Fibroblast of lung (primary cell): Measurements from ENCODE around the gene EYA2.

Experiments used
- EZH2 ChIP-seq: IDR thresholded peaks from 2 replicates; pipeline ENCODE4 v1.5.1; 2012; ENCODE audit warnings: low read length, control low read depth, mild to moderate bottlenecking; ENCODE audit errors: missing control alignments
- TF ChIP-seq, protein P1 (sequence below), 2 donors: IDR thresholded peaks in 1 of 2; conservative IDR thresholded peaks in 1 of 2; 1 replicate in 1 of 2; 2 replicates in 1 of 2; pipeline ENCODE4 v1.5.1; 2011 to 2012; ENCODE audit warnings: low read length in 2 of 2, control low read depth in 1 of 2, inconsistent platforms in 1 of 2, low read depth in 1 of 2, mild to moderate bottlenecking in 1 of 2

DNA sequence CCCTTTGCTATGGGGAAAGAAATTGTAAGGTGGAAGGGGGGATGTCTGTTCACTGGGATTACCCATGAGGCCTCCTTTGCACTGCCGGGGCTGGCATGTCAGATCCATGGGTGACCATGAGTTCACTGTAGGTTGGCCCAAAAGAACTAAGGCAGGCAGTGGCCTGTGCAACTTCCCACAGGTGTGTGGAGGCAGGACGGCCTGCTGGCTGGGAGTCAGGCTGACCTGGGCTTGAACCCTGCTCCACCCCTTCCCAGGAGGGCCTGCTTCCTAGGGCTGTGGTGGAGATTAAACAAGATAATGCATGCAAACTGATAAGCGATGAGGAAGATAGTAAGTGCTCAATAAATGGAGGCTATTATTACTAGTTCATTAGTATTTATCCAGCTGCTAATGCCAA, 163.0 kb downstream of the EYA2 start:
- TF ChIP-seq, protein P1, sequence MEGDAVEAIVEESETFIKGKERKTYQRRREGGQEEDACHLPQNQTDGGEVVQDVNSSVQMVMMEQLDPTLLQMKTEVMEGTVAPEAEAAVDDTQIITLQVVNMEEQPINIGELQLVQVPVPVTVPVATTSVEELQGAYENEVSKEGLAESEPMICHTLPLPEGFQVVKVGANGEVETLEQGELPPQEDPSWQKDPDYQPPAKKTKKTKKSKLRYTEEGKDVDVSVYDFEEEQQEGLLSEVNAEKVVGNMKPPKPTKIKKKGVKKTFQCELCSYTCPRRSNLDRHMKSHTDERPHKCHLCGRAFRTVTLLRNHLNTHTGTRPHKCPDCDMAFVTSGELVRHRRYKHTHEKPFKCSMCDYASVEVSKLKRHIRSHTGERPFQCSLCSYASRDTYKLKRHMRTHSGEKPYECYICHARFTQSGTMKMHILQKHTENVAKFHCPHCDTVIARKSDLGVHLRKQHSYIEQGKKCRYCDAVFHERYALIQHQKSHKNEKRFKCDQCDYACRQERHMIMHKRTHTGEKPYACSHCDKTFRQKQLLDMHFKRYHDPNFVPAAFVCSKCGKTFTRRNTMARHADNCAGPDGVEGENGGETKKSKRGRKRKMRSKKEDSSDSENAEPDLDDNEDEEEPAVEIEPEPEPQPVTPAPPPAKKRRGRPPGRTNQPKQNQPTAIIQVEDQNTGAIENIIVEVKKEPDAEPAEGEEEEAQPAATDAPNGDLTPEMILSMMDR (conservative IDR thresholded peaks at IDR 0.05 in 1 of 2, IDR thresholded peaks at IDR 0.05 in 1 of 2; ENCODE audit: low read depth in 1 of 2, low read length in 2 of 2): no peak
- TF ChIP-seq EZH2: no peak
